Hepatocyte (in vitro differentiated cells): ENCODE results near the gene CAMTA2. TPM values are rescaled to one million over a fixed set of nuclear protein-coding genes. Genes with fewer than 3 reads are reported as not detected.

Experiments
- DNase-seq: peaks from one replicate; pipeline ENCODE4 v3.0.0-alpha.2; 2016; ENCODE audit warnings: low spot score
- H2AFZ ChIP-seq: fragments of 200-600 bp; sonication (generic); 2 replicates; pipeline ENCODE4 v1.6.0; 2016; ENCODE audit warnings: antibody characterized with exemption, mild to moderate bottlenecking
- H3K27ac ChIP-seq: fragments of 200-600 bp; sonication (generic); 2 replicates; pipeline ENCODE4 v1.5.1; 2016; ENCODE audit warnings: mild to moderate bottlenecking
- H3K27me3 ChIP-seq: fragments of 200-600 bp; sonication (generic); 2 replicates; pipeline ENCODE4 v1.6.1; 2016
- H3K36me3 ChIP-seq: fragments of 200-600 bp; sonication (generic); replicated peaks from 2 replicates; pipeline ENCODE4 v1.5.1; 2016; ENCODE audit warnings: low read depth; ENCODE audit not compliant: insufficient read depth
- H3K4me1 ChIP-seq: fragments of 200-600 bp; sonication (generic); 2 replicates; pipeline ENCODE4 v1.5.1; 2016; ENCODE audit warnings: mild to moderate bottlenecking, moderate library complexity; ENCODE audit not compliant: insufficient read depth
- H3K4me2 ChIP-seq: fragments of 200-600 bp; sonication (generic); 2 replicates; pipeline ENCODE4 v1.6.0; 2016
- H3K4me3 ChIP-seq: fragments of 200-600 bp; sonication (generic); 2 replicates; pipeline ENCODE4 v1.5.1; 2016; ENCODE audit warnings: mild to moderate bottlenecking
- H3K79me2 ChIP-seq: fragments of 200-600 bp; sonication (generic); 2 replicates; pipeline ENCODE4 v1.6.0; 2017; ENCODE audit warnings: mild to moderate bottlenecking
- H3K9me2 ChIP-seq: fragments of 200-600 bp; sonication (generic); replicated peaks from 2 replicates; pipeline ENCODE4 v1.6.0; 2017; ENCODE audit warnings: mild to moderate bottlenecking; ENCODE audit not compliant: insufficient read depth
- H3K9me3 ChIP-seq: fragments of 200-600 bp; sonication (generic); 2 replicates; pipeline ENCODE4 v1.5.1; 2016; ENCODE audit warnings: low read depth, mild to moderate bottlenecking
- H4K20me1 ChIP-seq: fragments of 200-600 bp; sonication (generic); 2 replicates; pipeline ENCODE4 v1.6.0; 2016; ENCODE audit warnings: mild to moderate bottlenecking; ENCODE audit not compliant: insufficient read depth, poor library complexity, severe bottlenecking
- CTCF ChIP-seq: fragments of 200-600 bp; sonication (generic); IDR thresholded peaks from 2 replicates; pipeline ENCODE4 v1.5.1; 2016; ENCODE audit warnings: antibody characterized with exemption, mild to moderate bottlenecking; ENCODE audit not compliant: poor library complexity
- EZH2 ChIP-seq: fragments of 200-600 bp; sonication (generic); IDR thresholded peaks from 2 replicates; pipeline ENCODE4 v1.6.1; 2016; ENCODE audit warnings: antibody characterized with exemption, mild to moderate bottlenecking, borderline replicate concordance
- EZH2phosphoT487 ChIP-seq: fragments of 200-600 bp; sonication (generic); IDR thresholded peaks from one replicate; pipeline ENCODE4 v1.6.1; 2018; ENCODE audit warnings: antibody characterized with exemption, mild to moderate bottlenecking, low read depth, moderate library complexity; ENCODE audit not compliant: unreplicated experiment, severe bottlenecking
- WGBS: methylation state at CpG from one replicate; pipeline ENCODE4 v1.1.6; 2016; ENCODE audit warnings: low lambda C conversion rate; ENCODE audit errors: missing lambda C conversion rate; 5-methylcytosine and 5-hydroxymethylcytosine counted together
- polyA plus RNA-seq: library from polyadenylated mRNA; unstranded; fragments of >200 nt; fragmentation: Nextera tagmentation; extraction: Ambion mirVana; gene quantifications from 2 replicates; pipeline ENCODE4 v1.2.1, GENCODE V29; 2016
- total RNA-seq: library from RNA; depleted of rRNA; stranded (reverse); fragments of >200 nt; gene quantifications from 2 replicates; pipeline ENCODE4 v1.2.3, GENCODE V29; 2014

CAMTA2 gene
- total and polyA plus RNA-seq, 2 experiments from 2014 or later = 12.5 to 45.6 TPM

GRCh38 chr17:4969551-4970173 lies 17.8 kb downstream of the CAMTA2 start:
- peak overlapping the region; percentile 89 for H3K4me2 ChIP-seq
- no peak overlapping the region for H2AFZ ChIP-seq
- TF ChIP-seq EZH2 (no peak), CTCF (no peak), EZH2phosphoT487 (no peak)
- H3K79me2 ChIP-seq = peaks cover 70% of the 10 kb centered on the region
- no peaks in the 10 kb centered on the region for H3K9me3 ChIP-seq
- 63% methylated on average over 16 of the region's 16 CpGs for whole genome bisulfite sequencing
- H3K9me2 ChIP-seq = no peaks in the 10 kb centered on the region
- H3K36me3 ChIP-seq = no peaks in the 10 kb centered on the region
- H3K4me3 ChIP-seq = no peak overlapping the region
- H3K4me1 ChIP-seq = peaks cover 22% of the 10 kb centered on the region
- H3K27me3 ChIP-seq = no peaks in the 10 kb centered on the region
- H3K27ac ChIP-seq = peak overlapping the region; percentile 93
- H4K20me1 ChIP-seq = no peaks in the 10 kb centered on the region
- peak; percentile 67 for DNase-seq

- peak; percentile 79 for DNase-seq
- 7% methylated on average over 9 of the region's 15 CpGs for WGBS
- H3K27ac ChIP-seq = peak overlapping the region; percentile 93
These were observed 18.4 kb downstream of the CAMTA2 start for GRCh38 chr17:4969047-4969550.

GRCh38 chr17:4968486-4969046 lies 18.9 kb downstream of the CAMTA2 start:
- Histone ChIP-seq H3K4me2 (peak overlapping the region; percentile 89), H2AFZ (peak overlapping the region; percentile 6), H3K9me3 (no peaks in the 10 kb centered on the region)

More at GRCh38 chr17:4969047-4969550, 18.4 kb downstream of the CAMTA2 start:
- Histone ChIP-seq H3K79me2 (peaks cover 73% of the 10 kb centered on the region), H3K9me2 (no peaks in the 10 kb centered on the region), H3K4me2 (peak overlapping the region; percentile 89), H2AFZ (no peak overlapping the region), H3K4me1 (peaks cover 22% of the 10 kb centered on the region), H3K27me3 (no peaks in the 10 kb centered on the region), H3K36me3 (no peaks in the 10 kb centered on the region), H3K4me3 (peak overlapping the region; percentile 46), H3K9me3 (no peaks in the 10 kb centered on the region), H4K20me1 (no peaks in the 10 kb centered on the region)
- TF ChIP-seq EZH2 (no peak), EZH2phosphoT487 (no peak), CTCF (no peak)

More at GRCh38 chr17:4968486-4969046, 18.9 kb downstream of the CAMTA2 start:
- Histone ChIP-seq H3K4me3 (peak overlapping the region; percentile 46), H3K79me2 (peaks cover 78% of the 10 kb centered on the region), H3K27ac (peak overlapping the region; percentile 93), H3K27me3 (no peaks in the 10 kb centered on the region), H3K4me1 (peaks cover 22% of the 10 kb centered on the region), H3K9me2 (no peaks in the 10 kb centered on the region), H3K36me3 (no peaks in the 10 kb centered on the region), H4K20me1 (no peaks in the 10 kb centered on the region)
- no peak for TF ChIP-seq EZH2phosphoT487
- TF ChIP-seq EZH2 = no peak
- TF ChIP-seq CTCF = no peak
- peak; percentile 57 for DNase-seq
- 2% methylated on average over 18 of the region's 23 CpGs for WGBS
